Measurements from ENCODE around the gene SCRN2.

The SCRN2 gene

DNA sequence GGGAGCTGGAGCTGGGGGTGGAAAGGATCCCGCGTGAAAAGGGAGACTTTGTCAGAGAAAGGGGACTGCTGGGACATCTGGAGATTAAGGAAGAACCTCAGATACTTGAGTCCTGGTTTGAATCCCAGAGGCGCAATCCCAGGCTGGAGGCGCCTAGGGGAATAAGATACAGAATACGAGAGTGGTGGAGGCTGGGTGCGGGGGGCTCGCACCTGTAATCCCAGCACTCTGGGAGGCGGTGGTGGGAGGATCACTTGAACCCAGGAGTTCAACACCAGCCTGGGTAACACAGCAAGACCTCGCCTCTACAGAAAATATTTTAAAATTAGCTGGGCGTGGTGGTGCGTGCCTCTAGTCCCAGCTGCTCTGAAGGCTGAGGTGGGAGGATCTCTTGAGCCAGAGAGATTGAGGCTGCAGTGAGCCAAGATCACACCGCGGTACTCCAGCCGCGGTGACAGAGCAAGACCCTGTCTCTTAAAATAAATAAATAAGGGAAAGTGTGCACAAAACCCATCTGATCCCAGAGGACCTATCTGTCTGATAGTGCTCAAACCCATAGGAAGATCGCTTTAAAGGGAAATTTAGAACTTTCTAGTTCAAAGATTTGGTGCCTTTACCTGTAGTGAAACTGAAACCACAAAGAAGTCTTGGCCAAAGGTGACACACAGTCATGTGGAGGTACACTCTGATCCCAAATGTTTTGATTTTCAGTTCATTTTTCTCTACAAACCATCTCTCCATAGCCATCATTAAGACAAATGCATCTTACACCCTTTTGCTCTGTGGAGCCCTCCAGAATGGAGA is 617 bp upstream of the SCRN2 start:
- no peak for DNase-seq (ENCODE audit: low read depth)
- Histone ChIP-seq H3K36me3 (ENCODE audit: control insufficient read depth, insufficient read depth, low read length, severe bottlenecking) (peaks cover 7% of the 10 kb centered on the region), H3K9me3 (ENCODE audit: control insufficient read depth, low read length) (no peaks in the 10 kb centered on the region), H3K9ac (ENCODE audit: low read length) (peak overlapping the region; percentile 94), H3K4me3 (ENCODE audit: low read length) (peak overlapping the region; percentile 80), H3K4me1 (ENCODE audit: control insufficient read depth, insufficient read depth, low read length) (peaks cover 37% of the 10 kb centered on the region), H3K27me3 (replicated peaks; ENCODE audit: control insufficient read depth, insufficient read depth, low read length) (peaks cover 18% of the 10 kb centered on the region)

DNA sequence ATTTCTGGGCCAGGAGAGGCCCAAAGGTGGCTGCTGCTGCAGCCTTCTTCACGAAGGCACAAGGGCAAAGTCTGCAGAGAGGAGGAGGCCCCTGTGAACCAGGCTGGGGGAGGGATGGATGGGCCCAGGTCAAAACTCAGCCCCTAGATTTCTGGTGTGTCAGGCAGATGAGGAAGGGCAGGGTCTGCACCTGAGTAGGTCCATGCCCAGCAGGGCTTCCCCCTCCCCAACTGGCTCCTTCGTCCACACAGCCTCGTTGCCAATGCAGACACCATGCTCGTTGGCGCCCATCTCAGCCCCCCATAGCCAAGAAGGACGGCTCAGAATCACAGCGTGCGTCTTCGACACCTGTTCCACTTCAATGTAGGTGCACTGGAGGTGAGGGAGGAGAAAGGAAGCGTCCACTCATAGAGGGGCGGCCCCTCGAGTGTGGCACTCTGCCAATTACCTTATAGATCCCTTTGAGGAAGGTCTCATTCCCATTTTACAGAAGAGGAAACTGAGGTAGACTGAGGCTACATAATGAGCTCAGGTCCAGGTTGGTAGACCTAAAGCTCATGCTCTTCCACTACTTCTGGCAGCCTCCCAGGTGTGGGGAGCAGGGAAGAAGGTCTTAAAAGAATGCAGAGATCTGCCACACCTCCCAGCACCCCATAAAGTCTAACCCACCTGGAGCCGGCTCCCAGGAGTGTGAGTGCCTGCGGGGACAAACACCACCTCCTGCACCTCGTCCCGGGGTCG is 902 bp downstream of the SCRN2 start:
- H3K4me3 ChIP-seq (ENCODE audit: low read length): peak overlapping the region; percentile 80
- peaks cover 3% of the 10 kb centered on the region for H3K27me3 ChIP-seq (replicated peaks; ENCODE audit: control insufficient read depth, insufficient read depth, low read length)
- peaks cover 19% of the 10 kb centered on the region for H3K36me3 ChIP-seq (ENCODE audit: control insufficient read depth, insufficient read depth, low read length, severe bottlenecking)
- no peaks in the 10 kb centered on the region for H3K9me3 ChIP-seq (ENCODE audit: control insufficient read depth, low read length)
- H3K9ac ChIP-seq (ENCODE audit: low read length): peak overlapping the region; percentile 94
- no peak for DNase-seq (ENCODE audit: low read depth)
- peaks cover 51% of the 10 kb centered on the region for H3K4me1 ChIP-seq (ENCODE audit: control insufficient read depth, insufficient read depth, low read length)

DNA sequence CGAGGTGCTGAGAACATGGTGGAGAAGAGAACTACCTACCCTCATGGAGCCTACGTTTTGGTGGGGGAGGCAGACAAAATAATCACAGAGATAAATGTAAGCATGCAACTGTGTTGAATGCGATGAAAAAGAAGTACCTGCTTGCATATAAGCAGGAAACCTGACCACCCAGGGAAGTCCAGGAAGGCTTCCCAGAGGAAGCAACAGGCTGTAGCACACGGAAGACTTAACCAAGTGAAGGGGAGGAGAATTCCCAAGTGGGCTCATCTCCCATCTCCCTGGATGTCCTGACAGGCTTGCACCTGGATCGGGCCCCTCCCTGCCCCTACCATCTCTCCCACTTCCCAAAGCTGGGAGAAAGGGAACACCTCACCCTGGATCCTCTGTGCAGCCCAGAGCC is 2.0 kb downstream of the SCRN2 start:
- H3K27me3 ChIP-seq (replicated peaks; ENCODE audit: control insufficient read depth, insufficient read depth, low read length): no peaks in the 10 kb centered on the region
- H3K9ac ChIP-seq (ENCODE audit: low read length): peak overlapping the region; percentile 94
- no peaks in the 10 kb centered on the region for H3K9me3 ChIP-seq (ENCODE audit: control insufficient read depth, low read length)
- H3K36me3 ChIP-seq (ENCODE audit: control insufficient read depth, insufficient read depth, low read length, severe bottlenecking): peaks cover 27% of the 10 kb centered on the region
- no peak for DNase-seq (ENCODE audit: low read depth)
- H3K4me1 ChIP-seq (ENCODE audit: control insufficient read depth, insufficient read depth, low read length): peaks cover 52% of the 10 kb centered on the region
- peak overlapping the region; percentile 80 for H3K4me3 ChIP-seq (ENCODE audit: low read length)

DNA sequence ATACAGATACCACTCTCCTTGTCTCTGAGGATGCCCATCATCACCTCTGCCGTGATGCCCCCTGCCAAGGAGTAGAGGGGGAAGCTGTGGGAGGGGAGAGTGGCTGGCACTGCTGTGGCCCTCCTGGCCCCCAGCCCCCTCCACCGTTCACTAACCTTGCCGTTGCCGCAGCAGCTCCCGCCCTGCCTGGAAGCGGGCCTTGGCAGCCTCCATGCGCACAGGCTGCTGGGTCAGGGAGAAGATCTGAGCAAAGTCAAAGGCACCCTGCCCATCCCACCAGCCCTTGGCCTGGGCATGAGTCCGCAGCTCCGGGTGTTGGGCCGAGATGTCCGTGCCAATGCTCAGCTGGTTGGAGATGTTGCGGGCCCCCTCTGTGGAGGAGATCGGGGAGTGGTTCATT is 2.4 kb downstream of the SCRN2 start:
- Histone ChIP-seq H3K27me3 (replicated peaks; ENCODE audit: control insufficient read depth, insufficient read depth, low read length) (no peaks in the 10 kb centered on the region), H3K9me3 (ENCODE audit: control insufficient read depth, low read length) (no peaks in the 10 kb centered on the region), H3K4me3 (ENCODE audit: low read length) (peak overlapping the region; percentile 80), H3K9ac (ENCODE audit: low read length) (peak overlapping the region; percentile 94), H3K4me1 (ENCODE audit: control insufficient read depth, insufficient read depth, low read length) (peaks cover 52% of the 10 kb centered on the region), H3K36me3 (ENCODE audit: control insufficient read depth, insufficient read depth, low read length, severe bottlenecking) (peaks cover 27% of the 10 kb centered on the region)
- DNase-seq (ENCODE audit: low read depth): no peak

DNA sequence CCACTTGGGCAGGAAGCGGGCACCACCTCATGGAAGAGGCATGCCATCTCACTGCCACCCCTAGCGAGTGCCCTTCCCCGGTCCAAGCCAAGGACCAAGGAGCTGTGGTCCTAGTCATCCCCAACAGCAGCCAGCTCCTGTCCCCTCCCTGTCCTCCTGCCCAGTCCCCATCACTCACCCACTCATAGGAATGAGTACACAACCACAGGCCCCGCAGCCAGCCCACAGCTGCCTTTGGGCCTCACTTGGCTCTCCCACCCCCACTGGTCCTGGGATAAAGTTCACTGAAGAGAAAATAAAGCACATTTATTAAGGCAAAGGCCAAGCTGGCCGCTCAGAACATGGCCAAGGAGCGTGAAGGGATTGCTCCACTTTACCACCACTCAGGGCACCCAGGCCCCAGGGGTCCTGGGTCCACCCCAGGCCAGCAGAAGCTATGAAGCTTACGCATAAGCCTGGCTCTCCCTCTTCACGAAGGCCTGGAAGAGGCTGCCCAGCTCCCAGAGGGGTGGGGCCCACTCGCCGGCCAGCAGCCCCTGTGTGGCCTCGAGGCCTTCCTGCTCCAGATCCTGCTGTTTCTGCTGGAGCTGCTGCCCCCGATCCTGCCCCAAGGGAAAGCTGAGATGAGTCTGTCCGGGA is 3.6 kb downstream of the SCRN2 start:
- peak overlapping the region; percentile 94 for H3K9ac ChIP-seq (ENCODE audit: low read length)
- H3K4me1 ChIP-seq (ENCODE audit: control insufficient read depth, insufficient read depth, low read length): peaks cover 52% of the 10 kb centered on the region
- no peak for DNase-seq (ENCODE audit: low read depth)
- H3K9me3 ChIP-seq (ENCODE audit: control insufficient read depth, low read length): no peaks in the 10 kb centered on the region
- H3K36me3 ChIP-seq (ENCODE audit: control insufficient read depth, insufficient read depth, low read length, severe bottlenecking): peaks cover 27% of the 10 kb centered on the region
- peak overlapping the region; percentile 80 for H3K4me3 ChIP-seq (ENCODE audit: low read length)
- no peaks in the 10 kb centered on the region for H3K27me3 ChIP-seq (replicated peaks; ENCODE audit: control insufficient read depth, insufficient read depth, low read length)

GRCh38 chr17:47836601-47837000 is 4.5 kb downstream of the SCRN2 start:
- Histone ChIP-seq H3K4me1 (ENCODE audit: control insufficient read depth, insufficient read depth, low read length) (peaks cover 57% of the 10 kb centered on the region), H3K36me3 (ENCODE audit: control insufficient read depth, insufficient read depth, low read length, severe bottlenecking) (peaks cover 27% of the 10 kb centered on the region), H3K27me3 (replicated peaks; ENCODE audit: control insufficient read depth, insufficient read depth, low read length) (no peaks in the 10 kb centered on the region), H3K9ac (ENCODE audit: low read length) (peak overlapping the region; percentile 94), H3K4me3 (ENCODE audit: low read length) (peak overlapping the region; percentile 61), H3K9me3 (ENCODE audit: control insufficient read depth, low read length) (no peaks in the 10 kb centered on the region)
- no peak for DNase-seq (ENCODE audit: low read depth)

GRCh38 chr17:47834756-47835155 is 6.3 kb downstream of the SCRN2 start:
- peaks cover 27% of the 10 kb centered on the region for H3K36me3 ChIP-seq (ENCODE audit: control insufficient read depth, insufficient read depth, low read length, severe bottlenecking)
- no peaks in the 10 kb centered on the region for H3K27me3 ChIP-seq (replicated peaks; ENCODE audit: control insufficient read depth, insufficient read depth, low read length)
- no peak for DNase-seq (ENCODE audit: low read depth)
- H3K4me3 ChIP-seq (ENCODE audit: low read length): no peak overlapping the region
- H3K9ac ChIP-seq (ENCODE audit: low read length): no peak overlapping the region
- no peaks in the 10 kb centered on the region for H3K9me3 ChIP-seq (ENCODE audit: control insufficient read depth, low read length)
- peaks cover 62% of the 10 kb centered on the region for H3K4me1 ChIP-seq (ENCODE audit: control insufficient read depth, insufficient read depth, low read length)

GRCh38 chr17:47831934-47832327 is 9.1 kb downstream of the SCRN2 start:
- no peak for DNase-seq (ENCODE audit: low read depth)
- Histone ChIP-seq H3K36me3 (ENCODE audit: control insufficient read depth, insufficient read depth, low read length, severe bottlenecking) (peaks cover 36% of the 10 kb centered on the region), H3K4me3 (ENCODE audit: low read length) (peak overlapping the region; percentile 97), H3K27me3 (replicated peaks; ENCODE audit: control insufficient read depth, insufficient read depth, low read length) (no peaks in the 10 kb centered on the region), H3K9me3 (ENCODE audit: control insufficient read depth, low read length) (no peaks in the 10 kb centered on the region), H3K4me1 (ENCODE audit: control insufficient read depth, insufficient read depth, low read length) (peaks cover 34% of the 10 kb centered on the region), H3K9ac (ENCODE audit: low read length) (peak overlapping the region; percentile 94)

DNA sequence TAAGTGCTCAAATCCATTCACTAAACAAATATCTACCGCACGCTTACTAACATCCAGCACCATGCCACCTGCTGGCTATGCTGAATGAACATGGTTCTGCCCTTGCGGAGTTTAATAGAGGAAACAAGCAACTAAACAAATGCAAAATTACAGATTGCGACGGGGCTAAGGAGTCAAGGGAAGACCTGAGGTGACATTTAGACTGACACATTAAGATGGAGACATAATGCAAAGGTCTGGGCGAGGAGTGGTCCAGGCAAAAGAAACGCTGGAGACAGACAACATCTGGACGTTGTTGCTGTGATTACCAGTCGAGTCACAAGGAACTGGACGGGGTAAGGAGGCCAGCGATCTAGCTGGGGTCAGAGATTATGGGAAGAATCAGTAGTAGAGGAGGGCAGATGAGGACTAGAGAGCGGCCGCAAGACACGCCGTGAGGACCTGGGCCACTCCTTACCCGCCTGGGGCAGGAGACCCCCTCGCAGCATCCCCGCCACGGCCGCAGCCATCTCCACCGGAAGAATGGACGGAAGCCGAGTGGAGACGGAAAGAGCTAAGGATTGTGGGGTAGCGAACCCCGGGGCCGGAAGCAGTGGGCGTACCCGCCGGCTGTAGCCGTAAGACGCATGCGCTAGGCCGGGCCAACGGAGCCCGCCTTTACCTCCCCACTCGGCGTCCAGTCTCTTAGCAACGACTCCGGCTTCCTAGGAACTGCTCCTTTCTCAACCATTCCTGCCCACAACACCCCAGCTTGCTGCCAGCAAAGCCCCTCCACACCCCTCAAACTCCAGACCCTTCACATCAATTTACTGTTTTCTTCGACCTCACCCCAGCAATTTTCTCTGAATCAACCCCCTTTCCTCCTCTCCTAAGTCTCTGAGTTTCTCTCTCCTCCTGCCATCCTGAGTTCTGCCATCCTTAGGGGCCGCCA is 9.8 kb downstream of the SCRN2 start, which contains the start of the genes LRRC46 and MRPL10:
TSS of gene LRRC46 (plus strand) at position 668 of the 931 bp plus-strand sequence. CDS start 320 bp downstream, outside the sequence.
TSS of gene MRPL10 (minus strand) at position 539 of the 931 bp plus-strand sequence. CDS start at position 509, 30 bp downstream.
- peak; percentile 98 for DNase-seq (ENCODE audit: low read depth)
- no peaks in the 10 kb centered on the region for H3K27me3 ChIP-seq (replicated peaks; ENCODE audit: control insufficient read depth, insufficient read depth, low read length)
- H3K9ac ChIP-seq (ENCODE audit: low read length): peak within 1 kb of the TSS; percentile 94
- H3K36me3 ChIP-seq (ENCODE audit: control insufficient read depth, insufficient read depth, low read length, severe bottlenecking): peaks cover 41% of the 10 kb centered on the region
- H3K4me1 ChIP-seq (ENCODE audit: control insufficient read depth, insufficient read depth, low read length): peaks cover 28% of the 10 kb centered on the region
- H3K4me3 ChIP-seq (ENCODE audit: low read length): peak within 1 kb of the TSS; percentile 97
- H3K9me3 ChIP-seq (ENCODE audit: control insufficient read depth, low read length): no peaks in the 10 kb centered on the region

- peaks cover 21% of the 10 kb centered on the region for H3K4me1 ChIP-seq (ENCODE audit: control insufficient read depth, insufficient read depth, low read length)
- no peak for DNase-seq (ENCODE audit: low read depth)
- peak overlapping the region; percentile 94 for H3K9ac ChIP-seq (ENCODE audit: low read length)
- H3K36me3 ChIP-seq (ENCODE audit: control insufficient read depth, insufficient read depth, low read length, severe bottlenecking): peaks cover 39% of the 10 kb centered on the region
- no peaks in the 10 kb centered on the region for H3K27me3 ChIP-seq (replicated peaks; ENCODE audit: control insufficient read depth, insufficient read depth, low read length)
- no peaks in the 10 kb centered on the region for H3K9me3 ChIP-seq (ENCODE audit: control insufficient read depth, low read length)
- peak overlapping the region; percentile 97 for H3K4me3 ChIP-seq (ENCODE audit: low read length)
These were observed 10.6 kb downstream of the SCRN2 start for GRCh38 chr17:47830396-47831002.
